ENCODE measurements around the gene CEPT1. TPM values are rescaled to one million over a fixed set of nuclear protein-coding genes. Genes with fewer than 3 reads are reported as not detected.

The CEPT1 gene
- total and polyA plus RNA-seq, 2 of the 13 experiments (the other 11 are each of a cell fraction or from before 2014, with no cell fraction given), result 35.7 to 48.2 TPM

GRCh38 chr1:111104981-111105380 is 35.0 kb upstream of the CEPT1 start:
- Histone ChIP-seq H3K79me2 (ENCODE audit: insufficient read depth, low read length) (no peaks in the 10 kb centered on the region), H4K20me1 (ENCODE audit: insufficient read depth, low read length) (no peaks in the 10 kb centered on the region), H3K9ac (ENCODE audit: insufficient read depth, low read depth, low read length) (no peak overlapping the region), H2AFZ (ENCODE audit: low read length) (no peak overlapping the region), H3K27ac (ENCODE audit: extremely low read length, insufficient read depth, low read length) (no peak overlapping the region), H3K36me3 (replicated peaks in 1 of 2; ENCODE audit: control insufficient read depth in 1 of 2, insufficient read depth in 2 of 2, low read length in 2 of 2) (no peaks in the 10 kb centered on the region), H3K27me3 (ENCODE audit: control insufficient read depth in 1 of 2, insufficient read depth in 2 of 2, low read length in 2 of 2) (no peaks in the 10 kb centered on the region), H3K4me3 (replicated peaks in 1 of 3; ENCODE audit: insufficient read depth in 1 of 3, low read depth in 2 of 3, low read length in 3 of 3) (no peak overlapping the region), H3K9me3 (ENCODE audit: low read length) (peaks cover 25% of the 10 kb centered on the region), H3K4me1 (ENCODE audit: insufficient read depth, low read length) (peaks cover 28% of the 10 kb centered on the region), H3K4me2 (ENCODE audit: low read depth, low read length) (peak overlapping the region; percentile 32; the same call in 1 of the 2 replicates)
- BruUV-seq (replicated peaks), result no TSS peak
- FAIRE-seq (no peak), ATAC-seq (peak; percentile 70), DNase-seq (ENCODE audit: low spot score) (peak; percentile 18)
- WGBS (ENCODE audit: low lambda C conversion rate), result 2% methylated on average over 2 of the region's 2 CpGs
- CTCF ChIA-PET (ENCODE audit: low intra/inter-chr PET ratio, low total read pairs), result no interaction called here
- POLR2A ChIA-PET, result interaction anchor here (1.6 kb wide), 1 partner anchor 141 kb away, joined by 3 read pairs; the partner anchor contains the start of gene LRIF1
- in situ Hi-C loops (cut with HindIII; ENCODE audit: extremely low pct_ligation_motif_present, low pct_unique_long_range_greater_than_20kb), result no loop called here
- intact Hi-C loops (cut with micrococcal nuclease; ENCODE audit: unreplicated experiment), result no loop called here
- no peak for TF ChIP-seq ARHGAP35 (CRISPR knock-in tag; IDR thresholded peaks at IDR 0.05; ENCODE audit: borderline replicate concordance)
- TF ChIP-seq ADNP (CRISPR knock-in tag; IDR thresholded peaks at IDR 0.05), result no peak
- TF ChIP-seq ZNF121 (CRISPR knock-in tag; IDR thresholded peaks at IDR 0.05), result peak; percentile 73
- peak; percentile 67; the same call in 1 of the 2 replicates for TF ChIP-seq HNF1A (IDR thresholded peaks at IDR 0.05; ENCODE audit: low read depth)
- TF ChIP-seq HNF1A (CRISPR knock-in tag; IDR thresholded peaks at IDR 0.05; ENCODE audit: borderline replicate concordance), result peak; percentile 70; the same call in 1 of the 2 replicates

Data from HepG2 (cell line).